GM21786 (cell line): ENCODE measurements around the gene MB21D2.
"Not testable (repeated sequence)": the region's sequence is repeated elsewhere in the genome, so short reads cannot be mapped to it uniquely, and the experiment has no call there.

Experiments
- ATAC-seq: cut with Tn5 transposase; IDR thresholded peaks from one replicate; pipeline ENCODE4 v1.9.1; 2021; ENCODE audit not compliant: unreplicated experiment

The MB21D2 gene

GRCh38 chr3:192816351-192816750, 101.3 kb downstream of the MB21D2 start:
- no peak for ATAC-seq

- ATAC-seq, result no peak
These were observed 104.8 kb downstream of the MB21D2 start for GRCh38 chr3:192812743-192813383.

GRCh38 chr3:192805711-192806110, 111.9 kb downstream of the MB21D2 start:
- no peak for ATAC-seq

GRCh38 chr3:192804502-192804901, 113.2 kb downstream of the MB21D2 start:
- no peak for ATAC-seq

GRCh38 chr3:192802957-192803899, 114.4 kb downstream of the MB21D2 start:
- peak; percentile 64 for ATAC-seq

GRCh38 chr3:192801985-192802384, 115.7 kb downstream of the MB21D2 start:
- no peak for ATAC-seq

GRCh38 chr3:192799721-192800120, 117.9 kb downstream of the MB21D2 start:
- no peak for ATAC-seq

- no peak for ATAC-seq
These were observed 122.6 kb downstream of the MB21D2 start for GRCh38 chr3:192795021-192795420.

- ATAC-seq, result no peak
These were observed 123.4 kb downstream of the MB21D2 start for GRCh38 chr3:192794216-192794615.

GRCh38 chr3:192788816-192789515, 128.7 kb downstream of the MB21D2 start:
- ATAC-seq, result not testable (repeated sequence)

- ATAC-seq, result no peak
These were observed 139.1 kb downstream of the MB21D2 start for GRCh38 chr3:192778508-192778907.

- not testable (repeated sequence) for ATAC-seq
These were observed 143.3 kb downstream of the MB21D2 start for GRCh38 chr3:192774341-192774740.

GRCh38 chr3:192772240-192772894, 145.3 kb downstream of the MB21D2 start:
- ATAC-seq, result no peak

GRCh38 chr3:192758654-192759053, 159.0 kb downstream of the MB21D2 start:
- ATAC-seq, result no peak

- no peak for ATAC-seq
These were observed 166.5 kb downstream of the MB21D2 start for GRCh38 chr3:192751148-192751547.

- ATAC-seq, result no peak
These were observed 167.5 kb downstream of the MB21D2 start for GRCh38 chr3:192750201-192750600.

- no peak for ATAC-seq
These were observed 169.9 kb downstream of the MB21D2 start for GRCh38 chr3:192747746-192748145.

- no peak for ATAC-seq
These were observed 170.5 kb downstream of the MB21D2 start for GRCh38 chr3:192747145-192747544.
